HG03064 (cell line): Measurements from ENCODE around the gene CLCF1.
"Not testable (repeated sequence)": the region's sequence is repeated elsewhere in the genome, so short reads cannot be mapped to it uniquely, and the experiment has no call there.

Experiments
- ATAC-seq: cut with Tn5 transposase; IDR thresholded peaks from one replicate; pipeline ENCODE4 v1.9.1; 2021; ENCODE audit warnings: low read depth; ENCODE audit not compliant: unreplicated experiment

The CLCF1 gene

DNA sequence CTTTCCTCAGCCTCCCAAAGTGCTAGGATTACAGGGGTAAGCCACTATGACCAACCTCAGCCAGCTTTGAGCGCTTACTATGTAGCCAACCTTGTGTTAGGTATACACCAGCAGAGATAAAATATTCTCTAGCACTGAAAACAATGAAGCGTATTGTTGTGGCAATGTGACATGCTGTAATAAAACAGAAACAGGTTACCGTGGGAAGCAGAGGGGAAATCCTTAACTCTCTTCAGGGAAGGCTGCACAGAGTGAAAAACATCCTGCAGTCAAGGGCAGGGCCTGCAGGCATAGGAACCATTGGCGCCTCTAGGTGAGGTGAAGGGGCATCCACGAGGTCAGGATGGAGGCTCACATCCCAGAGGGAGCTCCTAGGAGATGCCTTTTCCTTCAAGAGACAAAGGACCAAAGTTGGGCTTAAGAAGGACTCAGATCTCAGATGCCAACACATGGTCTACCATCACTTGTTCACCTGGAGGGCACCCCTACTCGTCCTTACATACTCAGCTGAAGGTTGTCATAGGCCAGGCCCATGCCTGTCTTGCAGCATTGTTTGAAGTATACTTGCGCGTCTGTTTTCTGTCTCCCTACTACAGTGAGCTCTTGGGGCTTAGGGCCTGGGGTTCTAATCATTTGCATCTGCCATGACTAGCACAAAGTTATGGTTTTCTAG lies 28.0 kb downstream of the CLCF1 start:
- no peak for ATAC-seq

DNA sequence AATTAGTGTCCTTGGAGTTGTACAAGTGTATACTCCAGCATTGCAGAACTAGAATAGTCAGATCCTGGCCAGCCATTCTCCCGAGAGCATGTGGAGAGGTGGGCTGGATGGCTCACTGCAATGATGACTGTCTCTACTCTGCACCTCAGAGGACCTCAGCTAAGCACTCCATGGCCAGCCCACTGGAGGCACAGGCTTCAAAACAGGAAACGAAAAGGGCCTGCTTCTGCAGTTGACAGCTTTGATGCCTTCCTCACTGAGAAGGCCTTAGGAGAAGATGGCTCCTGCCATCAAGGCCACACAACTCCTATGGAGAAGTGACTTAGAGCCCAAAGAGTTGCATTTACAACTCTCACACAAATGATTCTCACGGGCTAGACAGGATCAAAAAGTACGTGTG lies 29.1 kb downstream of the CLCF1 start:
- ATAC-seq: no peak

DNA sequence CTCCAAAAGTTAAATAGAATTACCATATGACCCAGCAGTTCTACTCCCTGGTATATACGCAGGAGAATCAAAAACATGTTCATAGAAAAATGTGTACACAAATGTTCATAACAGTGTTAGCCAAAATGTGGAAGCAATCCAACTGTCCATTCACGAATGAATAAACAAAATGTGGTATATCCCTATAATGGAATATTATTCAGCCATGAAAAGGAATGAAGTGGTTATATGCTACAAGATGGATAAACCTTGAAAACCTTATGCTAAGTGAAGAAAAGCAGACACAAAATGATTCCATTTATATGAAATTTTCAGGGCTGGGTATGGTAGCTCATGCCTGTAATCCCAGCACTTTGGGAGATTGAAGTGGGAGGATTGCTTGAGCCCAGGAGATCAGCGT lies 36.1 kb downstream of the CLCF1 start:
- no peak for ATAC-seq

DNA sequence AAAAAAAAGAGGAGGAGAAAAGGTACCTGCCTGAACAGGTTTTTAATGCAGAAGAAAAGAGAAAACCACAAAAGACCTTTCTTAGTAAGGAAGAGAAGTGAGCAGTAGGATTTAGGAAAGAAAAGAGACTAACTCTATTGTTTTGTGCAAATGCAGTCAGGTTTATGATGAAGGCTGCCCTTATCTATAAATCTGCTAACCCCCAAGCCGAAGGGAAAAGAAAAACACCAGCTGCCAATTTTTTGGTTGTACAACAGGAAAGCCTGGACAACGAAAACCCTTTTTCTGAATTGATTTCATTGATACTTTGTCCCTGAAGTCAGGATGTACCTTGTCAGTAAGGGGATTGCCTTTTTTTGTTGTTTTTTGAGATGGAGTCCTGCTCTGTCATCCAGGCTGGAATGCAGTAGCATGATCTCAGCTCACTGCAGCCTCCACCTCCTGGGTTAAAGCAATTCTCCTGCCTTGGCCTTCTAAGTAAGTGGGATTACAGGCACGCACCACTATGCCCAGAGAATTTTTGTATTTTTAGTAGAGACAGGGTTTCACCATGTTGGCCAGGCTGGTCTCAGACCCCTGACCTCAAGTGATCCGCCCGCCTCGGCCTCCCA lies 41.2 kb downstream of the CLCF1 start:
- no peak for ATAC-seq

DNA sequence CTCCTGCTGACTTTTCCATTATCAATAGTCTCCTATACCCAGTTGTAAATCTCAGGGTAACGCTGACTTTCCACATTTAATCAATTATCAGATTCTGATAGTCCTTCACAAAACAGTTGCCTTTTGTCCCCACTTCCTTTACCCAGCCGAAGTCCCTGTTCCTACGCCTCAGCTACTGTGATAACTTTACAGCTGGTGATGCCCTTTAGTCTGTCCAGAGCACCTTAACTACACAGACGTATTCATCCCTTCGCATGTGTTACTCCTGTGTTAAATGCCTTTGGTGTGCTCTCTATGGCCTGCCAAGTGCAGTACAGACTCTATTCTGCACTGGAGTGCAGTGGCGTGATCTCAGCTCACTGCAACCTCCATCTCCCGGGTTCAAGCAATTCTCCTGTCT lies 49.9 kb downstream of the CLCF1 start:
- no peak for ATAC-seq

DNA sequence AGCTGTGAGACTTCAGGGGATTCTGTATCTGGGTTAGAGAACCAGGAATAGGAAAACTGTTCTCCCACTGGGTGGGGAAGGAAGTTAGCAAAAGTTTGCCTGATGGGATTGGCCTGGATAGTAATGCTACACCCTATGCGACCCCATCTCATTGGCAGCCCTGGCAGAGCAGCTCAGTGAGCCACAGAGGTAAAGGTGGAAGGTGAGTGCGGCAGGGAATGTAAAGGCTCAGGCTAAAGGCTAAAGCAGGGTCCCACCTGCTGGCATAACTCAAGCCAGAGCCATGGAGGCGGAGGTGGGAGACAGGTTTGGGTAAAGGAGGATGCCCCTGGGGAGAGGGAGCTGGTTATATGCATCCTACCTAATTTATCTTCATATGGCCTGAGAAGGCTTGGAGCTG lies 51.3 kb downstream of the CLCF1 start:
- no peak for ATAC-seq

DNA sequence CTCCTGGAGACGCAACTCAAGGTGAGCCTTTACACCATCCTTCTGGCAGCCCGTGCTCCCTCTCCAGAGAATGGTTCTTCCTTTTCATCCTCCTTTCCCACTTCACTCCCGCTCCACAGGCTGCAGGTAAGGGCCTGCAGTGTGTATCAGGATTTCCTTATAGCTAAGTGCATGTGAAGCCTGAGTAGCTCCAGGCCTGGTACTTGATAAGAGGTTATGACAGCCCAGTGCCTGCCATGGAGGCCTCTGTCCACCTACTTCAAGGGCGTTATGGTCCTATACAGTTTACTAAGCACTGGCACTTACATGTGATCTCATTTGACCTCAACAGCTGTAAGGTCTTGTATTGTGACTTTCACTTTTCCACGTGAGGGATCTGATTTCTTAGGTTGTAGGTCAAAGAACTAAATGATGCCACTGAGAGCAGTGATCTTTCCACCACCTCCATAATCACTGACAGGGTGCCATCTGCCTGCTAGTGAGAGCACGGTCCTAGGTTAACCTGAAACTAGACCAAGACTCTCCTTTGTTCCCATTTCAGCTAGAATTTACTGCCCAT lies 52.0 kb downstream of the CLCF1 start:
- no peak for ATAC-seq

DNA sequence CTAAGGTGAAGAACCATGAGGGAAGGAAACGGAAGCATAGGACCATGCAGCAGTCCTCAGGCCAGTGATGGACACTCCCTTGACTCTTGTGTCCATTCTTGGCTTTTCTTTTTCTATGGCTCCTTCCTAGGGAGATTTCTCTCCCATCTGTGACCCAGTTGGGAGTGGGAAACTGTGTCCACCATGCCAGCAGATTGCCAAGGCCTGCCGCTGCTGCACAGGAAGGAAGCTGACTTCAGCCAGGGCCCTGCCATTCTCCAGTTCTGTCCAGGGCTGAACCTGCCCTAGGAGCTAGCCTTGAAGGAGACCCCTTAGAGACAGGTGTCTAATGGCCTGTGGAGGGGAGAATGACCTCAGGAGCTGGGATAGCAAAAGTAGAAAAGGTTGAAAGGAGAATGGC lies 52.7 kb downstream of the CLCF1 start:
- ATAC-seq: no peak

DNA sequence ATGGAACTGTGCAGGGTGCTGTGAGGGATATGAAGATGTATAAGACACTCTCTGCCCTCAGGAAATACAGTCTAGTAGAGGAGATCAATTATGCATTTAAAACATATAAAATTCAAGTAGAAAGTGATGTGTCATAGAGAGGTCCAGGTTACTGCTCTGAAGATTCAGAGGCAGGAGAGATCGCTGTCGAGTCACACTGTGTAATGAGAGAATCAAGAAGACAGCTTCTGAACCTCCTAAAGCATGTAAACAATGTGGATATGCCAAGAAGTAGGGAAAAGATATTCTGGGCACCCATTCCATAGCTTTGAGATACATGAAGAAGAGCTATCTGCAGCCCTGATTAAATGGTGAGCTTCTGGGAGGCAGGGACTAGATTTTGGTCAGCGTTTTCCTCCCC lies 53.4 kb downstream of the CLCF1 start:
- ATAC-seq: no peak

DNA sequence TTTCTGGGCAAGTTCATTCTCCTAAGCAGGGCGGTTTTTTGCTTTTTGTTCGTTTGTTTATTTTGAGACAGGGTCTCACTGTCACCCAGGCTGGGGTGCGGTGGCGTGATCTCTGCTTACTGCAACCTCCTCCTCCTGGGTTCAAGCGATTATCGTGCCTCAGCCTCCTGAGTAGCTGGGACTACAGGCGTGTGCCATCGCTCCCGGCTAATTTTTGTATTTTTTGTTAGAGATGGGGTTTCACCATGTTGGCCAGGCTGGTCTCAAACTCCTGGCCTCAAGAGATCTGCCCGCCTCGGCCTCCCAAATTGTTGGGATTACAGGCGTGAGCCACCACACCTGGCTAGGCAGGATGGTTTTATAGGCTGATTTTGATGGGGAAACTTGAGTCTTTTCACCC lies 54.5 kb downstream of the CLCF1 start:
- ATAC-seq: not testable (repeated sequence)

DNA sequence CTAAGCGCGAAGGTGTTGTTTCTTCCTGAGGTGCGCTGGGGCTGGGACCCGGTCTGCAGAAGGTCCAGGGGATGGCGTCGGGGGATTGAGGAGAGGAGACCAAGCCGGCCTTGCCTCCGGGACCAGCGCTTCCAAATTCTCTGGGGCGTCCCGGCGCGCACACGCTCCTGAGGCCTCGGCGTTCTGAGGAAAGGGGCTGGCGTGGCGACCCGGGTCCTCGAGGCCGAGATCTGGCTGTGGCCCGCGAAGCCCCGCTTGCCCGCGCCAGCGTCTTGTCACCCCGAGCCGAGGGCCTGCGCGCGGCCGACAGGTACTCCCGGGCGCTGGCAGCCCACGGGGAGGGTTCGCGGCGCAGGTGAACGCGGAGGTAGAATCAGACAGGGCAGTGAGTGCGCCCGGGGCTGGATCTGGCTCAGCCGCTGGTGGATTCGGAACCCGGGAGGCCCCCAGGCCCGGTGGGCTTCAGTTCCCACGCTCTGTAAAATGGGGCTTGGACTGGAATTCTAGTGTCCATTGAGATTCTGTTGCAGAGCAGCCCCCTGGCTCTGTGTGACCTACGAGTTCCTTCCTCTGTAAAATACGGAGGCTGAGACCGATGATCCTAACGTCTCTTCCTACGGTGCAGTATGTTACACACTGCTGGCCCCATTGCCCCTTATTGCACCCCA lies 55.4 kb downstream of the CLCF1 start:
- ATAC-seq: peak; percentile 12

DNA sequence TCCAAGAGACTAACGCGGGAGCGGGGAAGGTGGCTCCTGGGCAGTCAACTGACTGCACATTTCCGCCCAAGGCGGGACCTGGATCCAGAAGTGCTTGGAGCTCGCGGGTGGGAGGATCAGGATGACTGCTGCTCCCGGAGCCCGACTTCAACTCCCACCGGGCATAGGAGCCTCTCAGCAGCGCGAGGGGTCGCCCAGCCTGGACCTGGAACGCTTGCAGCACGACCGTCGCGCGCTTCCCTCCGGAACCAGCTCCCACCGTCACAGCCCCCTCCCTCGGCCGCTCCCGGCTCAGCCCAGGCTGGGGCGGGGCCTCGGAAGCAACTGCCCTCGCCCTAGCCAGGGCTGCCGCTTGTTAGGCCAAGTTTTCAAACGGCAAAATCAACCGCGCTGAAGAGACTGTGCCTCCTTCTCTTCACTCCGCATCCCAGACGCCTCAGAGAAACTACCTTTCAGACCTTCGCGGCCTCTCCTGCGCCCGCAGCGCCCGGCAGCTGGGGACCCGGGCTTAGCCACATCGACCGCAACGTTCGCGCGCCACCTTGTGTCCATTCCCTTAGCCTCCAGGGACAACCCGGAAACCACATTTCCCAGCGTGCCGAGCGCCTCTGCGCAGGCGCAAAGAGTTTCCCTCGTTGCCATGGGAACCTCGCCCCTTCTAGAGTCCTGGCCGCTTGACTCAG lies 56.1 kb downstream of the CLCF1 start:
- ATAC-seq: peak; percentile 70

DNA sequence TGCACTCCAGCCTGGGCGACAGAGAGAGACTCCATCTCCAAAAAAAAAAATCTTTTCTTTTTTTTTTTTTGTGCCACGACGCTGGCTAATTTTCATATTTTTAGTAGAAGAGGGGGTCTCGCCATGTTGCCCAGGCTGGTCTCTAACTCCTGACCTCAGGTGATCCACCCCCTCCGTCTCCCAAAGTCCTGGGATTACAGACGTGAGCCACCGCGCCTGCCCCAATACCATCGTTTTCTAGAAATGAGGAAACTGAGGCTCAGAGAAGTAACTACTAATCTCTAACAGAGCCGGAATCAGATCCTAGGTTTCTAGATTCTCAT lies 56.6 kb downstream of the CLCF1 start:
- no peak for ATAC-seq

DNA sequence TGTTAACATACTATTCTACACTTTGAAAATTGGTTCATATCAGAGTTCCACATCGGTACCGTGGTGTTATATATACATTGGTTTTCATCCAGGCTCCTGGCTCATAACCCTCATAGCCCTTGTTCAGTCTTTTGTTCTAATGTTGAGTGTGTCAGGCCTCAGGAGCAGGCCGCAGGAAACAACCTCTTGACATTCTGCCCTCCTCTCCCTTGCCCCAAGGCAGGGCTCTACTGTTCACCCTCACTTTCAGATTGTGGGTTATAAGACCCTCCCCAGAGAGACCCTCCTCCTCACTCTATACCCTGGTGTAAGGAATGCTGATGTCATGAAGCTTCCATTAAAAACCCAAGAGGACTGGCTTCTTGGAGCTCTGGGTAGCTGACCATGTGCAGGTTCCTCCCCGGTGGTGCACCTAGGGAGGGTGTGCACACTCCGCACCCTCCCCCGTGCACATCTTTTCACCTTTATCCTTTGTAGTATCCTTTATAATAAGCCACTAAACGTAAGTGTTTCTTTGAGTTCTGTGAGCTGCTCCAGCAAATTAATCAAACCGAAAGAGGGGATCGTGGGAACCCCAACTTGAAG lies 58.0 kb downstream of the CLCF1 start:
- ATAC-seq: no peak

DNA sequence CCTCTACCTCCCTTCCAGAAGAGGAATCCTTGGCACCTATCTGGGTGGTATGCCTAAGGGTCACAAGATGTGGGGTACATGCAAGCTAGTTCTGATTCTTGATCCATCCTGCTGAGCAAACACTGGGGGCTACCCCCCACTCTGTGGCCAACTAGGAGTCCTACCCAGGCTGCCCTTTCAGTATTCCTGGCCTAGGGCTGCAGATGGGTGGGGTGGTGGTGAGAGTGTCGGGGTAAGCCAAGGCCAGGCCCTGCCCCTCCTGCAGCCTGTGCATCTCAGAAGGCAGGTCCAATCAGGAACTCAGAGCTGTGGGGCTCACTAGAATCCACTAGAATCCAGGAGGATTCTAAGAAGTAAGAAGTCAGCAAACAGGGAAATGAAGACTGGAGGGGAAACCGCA lies 59.2 kb downstream of the CLCF1 start:
- ATAC-seq: no peak
